ENCODE results near the gene GINS1. TPM values are rescaled to one million over a fixed set of nuclear protein-coding genes. Genes with fewer than 3 reads are reported as not detected.

GINS1 gene
- total RNA-seq = 1.7 and 6.0 TPM in 2 replicates

DNA sequence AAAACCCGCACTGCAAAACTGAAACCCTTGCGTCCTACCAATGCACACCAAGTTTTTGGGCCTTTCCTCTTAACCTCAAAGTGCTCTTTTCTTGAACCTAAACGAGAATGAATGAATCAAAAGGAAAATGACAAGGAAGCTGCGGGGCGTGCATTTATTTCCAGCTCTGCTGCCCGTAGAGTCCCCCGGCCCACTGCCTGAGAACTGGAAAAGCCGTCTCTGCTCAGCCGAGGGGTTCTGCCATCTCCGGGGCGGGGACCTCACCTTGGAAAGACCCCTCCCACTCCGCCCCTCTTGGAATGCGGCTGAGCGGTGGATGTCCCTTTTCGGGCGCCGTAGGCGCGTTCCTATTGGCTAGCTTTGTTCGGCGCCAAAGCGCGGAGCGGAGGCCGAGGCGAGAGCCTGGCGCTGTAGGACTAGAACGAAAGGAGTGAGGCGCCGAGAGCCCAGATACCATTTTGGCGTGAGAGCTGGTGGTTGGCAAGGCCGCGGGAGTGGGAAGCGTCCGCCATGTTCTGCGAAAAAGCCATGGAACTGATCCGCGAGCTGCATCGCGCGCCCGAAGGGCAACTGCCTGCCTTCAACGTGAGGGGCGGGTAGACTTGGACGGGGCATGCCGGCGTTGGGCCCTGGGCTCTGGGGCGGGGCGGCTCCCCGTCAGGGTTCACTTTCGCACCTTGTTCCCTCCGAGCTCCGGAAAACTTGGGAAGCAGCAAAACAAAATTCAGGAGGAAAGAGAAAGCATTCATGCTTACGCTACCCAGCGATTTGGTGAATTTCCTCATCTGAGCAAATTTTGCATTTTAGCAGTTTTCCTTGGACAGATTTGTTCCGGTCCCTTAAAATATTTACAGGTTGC lies at the start of gene GINS1:
Gene GINS1, plus strand, starts transcription at position 363 of the 859 bp plus-strand sequence. Its CDS starts 148 bp downstream, at position 511.

DNA sequence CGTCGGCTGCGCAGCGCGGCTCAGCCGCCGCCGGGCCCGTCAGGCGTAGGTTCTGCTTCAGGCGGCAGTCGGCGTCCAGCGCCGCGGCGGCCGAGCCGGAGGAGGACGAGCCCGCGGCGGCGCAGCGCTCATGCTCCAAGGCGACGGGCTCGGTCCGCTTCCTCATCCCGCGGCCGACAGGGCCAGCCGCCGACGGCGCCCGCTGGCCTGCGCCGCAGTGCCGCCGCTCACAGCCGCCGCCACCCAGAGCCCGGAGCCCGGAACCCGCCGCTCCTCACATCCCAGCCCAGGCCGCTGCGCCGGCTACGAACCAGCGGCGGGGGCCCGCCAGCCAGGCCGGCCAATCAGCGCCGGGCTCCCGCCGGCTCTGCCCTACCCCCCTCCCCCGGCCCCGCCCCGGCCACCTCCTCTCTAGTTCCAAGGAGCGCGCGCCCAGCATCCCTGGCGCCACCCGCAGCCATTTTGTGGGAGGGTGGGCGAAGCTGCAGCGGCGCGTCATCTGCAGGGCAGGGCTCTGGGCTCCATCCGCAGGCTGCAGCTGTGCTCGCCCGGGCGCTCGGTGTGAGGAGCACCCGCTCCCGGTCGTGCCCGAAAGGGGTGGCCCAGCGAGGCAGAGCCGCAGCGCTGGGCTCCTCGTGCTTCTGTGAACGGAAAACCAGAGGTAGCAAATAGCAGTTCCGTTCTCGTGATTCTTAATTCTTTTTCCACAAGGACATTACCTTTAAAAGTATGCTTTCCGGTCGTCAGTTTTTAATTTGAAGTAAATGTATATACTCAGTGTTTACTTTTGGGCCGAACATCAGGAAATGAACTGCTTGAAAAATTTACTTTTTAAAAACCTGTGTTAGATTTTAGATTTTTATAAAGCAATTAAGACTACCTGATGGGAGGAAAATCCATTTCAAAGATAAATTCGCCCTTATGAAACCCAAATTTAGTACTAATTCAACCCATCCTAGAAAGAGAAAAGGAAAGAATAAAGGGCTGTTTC lies 16.6 kb upstream of the GINS1 start, which contains the start of gene ABHD12:
Gene ABHD12, minus strand, starts transcription at position 298 of the 991 bp plus-strand sequence. Its CDS starts 132 bp downstream, at position 166.

Other genes with a start within 250 kb of the GINS1 start
- gene ENTPD6, start 212.0 kb upstream of the GINS1 start, total RNA-seq = 69.2 and 86.1 TPM in 2 replicates
- gene PYGB, start 159.6 kb upstream of the GINS1 start, total RNA-seq = 190 and 357 TPM in 2 replicates
- gene ABHD12, start 16.8 kb upstream of the GINS1 start, total RNA-seq = 21.7 and 21.9 TPM in 2 replicates
- gene NINL, start 177.9 kb downstream of the GINS1 start, total RNA-seq = 5.1 and 5.3 TPM in 2 replicates
- 3.4 and 5.1 TPM in 2 replicates for gene NANP, start 216.3 kb downstream of the GINS1 start, total RNA-seq